Non-pigmented ciliary epithelial cell (primary cell): ENCODE data around the gene SV2C.

ENCODE experiments used
- DNase-seq: peaks from one replicate; pipeline ENCODE4 v3.0.0-alpha.2; 2010; ENCODE audit warnings: low read depth

The SV2C gene

GRCh38 chr5:76104027-76104426, 20.8 kb downstream of the SV2C start:
- no peak for DNase-seq

DNA sequence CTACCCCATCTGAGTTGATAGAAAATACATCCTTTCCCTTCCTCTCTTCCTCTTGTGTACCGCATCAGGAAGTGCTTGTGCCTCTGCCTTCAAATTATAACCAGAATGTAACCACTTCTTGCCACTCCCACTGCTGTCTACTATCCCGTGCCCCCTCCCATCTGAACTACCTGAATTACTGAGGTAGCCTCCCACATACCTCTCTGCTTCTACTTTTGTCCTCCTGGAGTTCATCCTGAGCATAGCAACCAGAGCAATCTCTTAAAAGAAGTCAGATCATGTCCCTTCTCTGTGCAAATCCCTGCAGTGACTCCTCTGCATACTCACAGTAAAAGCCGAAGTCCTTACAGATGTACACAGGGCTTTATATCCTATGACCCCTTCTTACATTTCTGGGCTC, 23.0 kb downstream of the SV2C start:
- DNase-seq: no peak

- no peak for DNase-seq
Measured at GRCh38 chr5:76111477-76112174, 28.4 kb downstream of the SV2C start.

- no peak for DNase-seq
Measured at GRCh38 chr5:76113103-76113502, 29.9 kb downstream of the SV2C start.

DNA sequence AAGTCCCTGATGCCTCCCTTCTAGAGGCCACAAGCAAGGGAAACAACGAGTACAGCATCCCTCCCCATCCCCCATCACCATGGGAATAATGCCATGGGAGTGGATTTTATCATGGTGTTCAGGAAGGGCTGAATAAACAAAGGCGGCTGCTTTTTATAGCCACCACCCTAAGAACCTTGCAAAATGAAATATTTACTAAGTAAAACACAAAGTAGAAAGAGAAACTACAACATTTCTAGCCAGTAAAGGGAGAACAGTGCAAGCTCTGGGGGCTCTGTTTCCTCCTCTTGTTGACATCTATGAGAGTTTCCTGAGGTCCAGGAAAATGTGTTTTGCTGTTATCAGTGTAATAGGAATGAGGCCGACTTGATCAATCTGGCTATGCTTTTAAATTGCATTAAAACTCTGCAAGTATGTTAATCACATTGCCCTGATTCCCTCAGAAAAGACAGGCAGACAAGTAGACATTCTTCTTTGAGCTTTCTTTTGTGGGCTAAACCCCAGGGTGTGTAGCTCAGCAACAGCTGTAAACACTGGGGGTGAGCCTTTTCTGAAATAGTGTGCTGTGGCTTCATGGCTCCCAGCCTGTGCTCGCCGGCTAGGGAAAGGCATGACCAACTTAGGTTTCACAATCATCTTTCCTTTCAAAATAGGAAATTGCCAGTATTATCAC, 31.1 kb downstream of the SV2C start:
- no peak for DNase-seq

DNA sequence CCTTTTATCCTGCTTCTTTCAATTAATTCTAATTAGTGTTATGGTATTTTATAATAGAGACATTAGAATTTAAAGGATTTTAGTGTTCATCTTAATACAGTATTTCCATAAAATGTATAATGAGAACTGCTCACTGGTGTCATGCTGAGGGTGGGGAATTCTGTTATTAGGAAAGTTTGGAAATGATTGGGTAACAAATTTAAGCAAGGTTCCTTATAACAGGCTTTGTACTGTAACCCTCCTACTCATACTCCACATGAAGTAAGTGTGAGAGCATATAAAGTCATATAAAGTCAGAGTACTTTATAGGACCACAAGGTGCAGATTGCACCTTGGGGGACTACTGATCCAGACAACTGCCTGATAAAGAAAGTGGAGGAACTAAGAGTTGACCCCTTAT, 42.2 kb downstream of the SV2C start:
- DNase-seq: no peak

DNA sequence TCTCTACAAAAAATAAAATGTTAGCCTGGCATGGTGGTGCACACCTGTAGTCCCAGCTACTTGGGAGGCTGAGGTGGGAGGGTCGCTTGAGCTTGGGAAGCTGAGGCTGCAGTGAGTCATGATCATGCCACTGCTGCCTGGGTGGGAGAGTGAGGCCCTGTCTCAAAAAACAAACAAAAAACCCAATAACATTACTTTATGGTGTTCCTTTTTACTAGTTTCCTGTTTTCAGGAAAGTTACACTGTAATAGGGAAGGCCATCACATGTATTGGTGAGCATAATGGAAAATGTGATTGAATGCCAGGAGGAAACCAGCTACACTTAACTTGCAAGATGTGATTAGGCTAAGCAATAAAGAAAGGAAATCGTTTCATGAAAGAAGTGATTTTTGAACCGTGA, 42.7 kb downstream of the SV2C start:
- no peak for DNase-seq

DNA sequence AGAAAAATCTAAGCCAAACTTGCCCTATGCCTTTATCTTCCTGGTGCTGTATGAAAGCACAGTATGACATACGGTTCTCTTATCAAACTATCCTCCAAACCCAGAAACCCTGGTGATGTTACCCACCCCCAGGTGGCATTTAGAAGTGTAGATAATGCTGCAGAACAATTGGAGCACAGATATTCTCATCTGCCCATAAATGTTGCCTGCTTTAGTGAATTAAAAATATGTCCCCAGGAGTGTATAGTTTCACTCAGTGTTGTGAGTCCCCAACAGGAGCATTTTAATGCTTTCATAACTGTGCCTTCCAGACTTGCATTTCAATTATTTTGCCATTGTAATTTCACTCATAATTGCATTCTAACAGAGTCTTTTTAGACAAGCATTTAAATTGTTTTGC, 50.8 kb downstream of the SV2C start:
- DNase-seq: no peak

DNA sequence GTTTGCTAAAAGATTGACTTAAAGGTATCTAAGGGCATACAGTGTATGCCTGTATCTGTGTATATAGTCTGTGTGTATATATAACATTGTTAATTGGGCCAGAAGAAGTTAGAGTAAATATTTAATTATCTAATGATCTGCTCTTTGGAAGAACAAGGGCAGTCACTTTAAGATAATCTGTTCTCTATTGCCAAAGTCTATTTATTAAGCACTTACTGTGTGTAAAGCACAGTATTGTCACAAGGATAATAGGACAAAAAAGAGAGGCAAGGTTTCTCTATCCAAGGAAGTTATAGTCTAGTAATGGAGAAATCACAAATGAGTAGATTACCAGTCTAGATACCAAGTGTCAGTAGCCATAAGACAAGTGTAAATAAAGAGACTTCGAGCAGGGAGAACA, 51.5 kb downstream of the SV2C start:
- no peak for DNase-seq

DNA sequence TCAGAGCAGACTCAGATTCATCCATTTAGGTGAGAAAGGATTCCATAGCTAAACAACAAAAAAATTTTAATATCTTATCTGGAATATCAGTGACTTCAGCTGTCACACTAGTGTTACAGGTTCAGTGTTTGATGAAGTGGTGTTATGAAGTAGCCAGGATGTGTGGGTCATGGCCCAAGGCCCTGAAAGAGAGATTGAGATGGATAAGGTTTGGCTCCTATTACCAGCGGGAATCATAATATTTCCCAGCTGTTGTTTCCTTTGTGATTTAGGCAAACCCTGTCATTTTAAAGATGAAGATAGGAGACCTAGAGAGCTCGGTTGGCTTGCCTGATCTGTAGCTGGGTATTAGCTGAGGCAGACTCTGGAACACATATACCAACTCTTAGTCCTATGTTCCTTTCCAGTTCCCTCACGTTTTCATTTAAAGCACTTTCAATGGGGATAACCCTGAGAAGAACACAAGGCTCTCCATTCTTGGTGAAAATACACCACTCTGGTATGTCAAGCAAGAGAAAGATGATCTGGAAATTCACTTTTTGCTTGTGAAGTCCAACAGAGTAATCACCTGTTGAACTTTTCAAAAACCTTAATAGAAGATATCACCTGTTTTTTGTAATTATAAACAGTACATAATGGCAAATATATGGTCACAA, 54.8 kb downstream of the SV2C start:
- no peak for DNase-seq

DNA sequence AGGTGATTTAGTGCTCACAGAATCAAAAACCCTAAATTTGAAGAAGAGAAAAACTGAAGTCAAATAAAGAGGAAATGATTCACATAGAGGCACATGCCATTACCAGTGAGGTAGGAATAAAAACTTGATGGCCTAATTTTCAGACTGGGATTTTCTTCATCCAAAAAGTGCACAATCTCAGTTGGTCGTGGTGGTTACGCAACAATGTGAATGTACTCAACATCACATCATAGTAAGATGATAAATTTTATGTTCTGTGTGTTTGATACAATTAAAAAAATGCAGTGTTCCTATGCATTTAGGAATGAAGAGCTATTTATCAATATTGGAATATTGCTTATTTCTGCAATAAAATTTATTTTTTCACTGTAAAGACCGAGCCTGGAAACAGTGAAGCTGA, 60.7 kb downstream of the SV2C start:
- no peak for DNase-seq

- no peak for DNase-seq
Measured at GRCh38 chr5:76144513-76145274, 61.5 kb downstream of the SV2C start.

GRCh38 chr5:76145945-76146344, 62.8 kb downstream of the SV2C start:
- no peak for DNase-seq

DNA sequence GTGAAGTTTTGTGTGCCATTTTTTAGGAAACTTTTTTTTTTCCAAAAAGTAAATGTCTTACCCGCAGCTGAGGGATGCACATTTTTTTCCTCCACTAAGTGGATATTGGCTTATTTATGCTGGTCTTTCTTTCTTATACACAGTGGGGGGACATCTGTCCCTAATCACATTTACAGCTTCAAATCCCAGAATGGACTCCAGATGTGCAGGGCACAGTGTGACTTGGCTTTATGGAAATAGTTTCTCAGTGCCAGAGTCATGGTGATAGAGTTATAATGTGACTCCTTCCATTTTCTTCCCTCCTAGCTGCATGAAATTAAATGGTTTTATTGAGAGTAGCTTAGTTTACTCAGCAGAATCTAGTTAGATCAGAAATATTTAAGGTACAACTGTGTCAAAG, 66.5 kb downstream of the SV2C start:
- DNase-seq: no peak

GRCh38 chr5:76152161-76152560, 69.0 kb downstream of the SV2C start:
- DNase-seq: no peak

DNA sequence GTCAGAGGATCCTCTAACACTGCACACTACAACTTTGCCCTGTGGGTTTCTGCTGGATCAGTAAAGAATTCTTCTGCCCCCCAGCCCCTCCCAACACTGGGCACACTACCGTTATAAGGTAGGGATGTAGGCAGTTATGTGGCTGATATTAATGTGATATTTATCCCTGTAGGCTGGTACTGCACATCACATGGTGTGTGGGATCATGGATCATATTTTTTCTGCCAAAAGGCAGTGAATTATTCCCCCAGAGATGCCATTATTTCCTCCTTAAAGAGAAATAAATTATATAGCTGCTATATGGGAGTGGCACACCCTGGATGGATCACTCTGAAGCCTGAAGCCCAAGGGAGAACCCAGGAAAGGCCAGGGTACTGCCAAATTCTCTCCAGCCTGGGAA, 69.5 kb downstream of the SV2C start:
- no peak for DNase-seq

- DNase-seq: no peak
Measured at GRCh38 chr5:76153271-76153670, 70.1 kb downstream of the SV2C start.

- DNase-seq: no peak
Measured at GRCh38 chr5:76154009-76154690, 71.0 kb downstream of the SV2C start.

DNA sequence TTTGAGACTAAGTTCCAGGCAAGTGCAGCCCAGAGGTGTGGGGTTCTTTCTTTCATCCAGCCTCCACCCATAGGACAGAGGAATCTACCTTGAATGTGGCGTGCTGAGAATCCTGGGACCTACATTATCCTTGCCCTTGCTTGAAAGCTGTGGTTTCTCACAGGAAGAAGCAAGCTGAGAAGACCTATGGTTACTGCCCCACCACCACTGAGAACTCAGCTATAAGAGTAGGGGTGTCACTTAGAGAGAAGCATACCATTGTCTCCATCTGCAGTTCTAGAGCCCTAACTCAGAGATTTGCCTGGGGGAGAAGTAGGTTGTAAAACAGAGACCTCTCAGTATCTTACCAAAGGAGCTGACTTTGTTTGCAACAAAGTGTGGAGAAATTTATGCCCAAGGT, 72.4 kb downstream of the SV2C start:
- no peak for DNase-seq

- DNase-seq: no peak
Measured at GRCh38 chr5:76162335-76162734, 79.2 kb downstream of the SV2C start.

- no peak for DNase-seq
Measured at GRCh38 chr5:76163111-76163628, 80.0 kb downstream of the SV2C start.

- DNase-seq: no peak
Measured at GRCh38 chr5:76165029-76165428, 81.8 kb downstream of the SV2C start.
